ENCODE data around the gene CHMP3.
"Not testable (repeated sequence)": the region's sequence is repeated elsewhere in the genome, so short reads cannot be mapped to it uniquely, and the experiment has no call there.

Gene CHMP3

GRCh38 chr2:86556508-86556907, 6.7 kb downstream of the CHMP3 start:
- no peak for TF ChIP-seq CTCF (IDR thresholded peaks at IDR 0.05; ENCODE audit: low read depth, low read length)
- Histone ChIP-seq H3K27me3 (no peaks in the 10 kb centered on the region), H3K4me1 (no peaks in the 10 kb centered on the region), H3K4me3 (ENCODE audit: low read depth, low read length) (no peak overlapping the region), H3K9me3 (no peaks in the 10 kb centered on the region), H3K36me3 (no peaks in the 10 kb centered on the region)
- DNase-seq = no peak

GRCh38 chr2:86552889-86553288, 10.4 kb downstream of the CHMP3 start:
- Histone ChIP-seq H3K36me3 (no peaks in the 10 kb centered on the region), H3K27me3 (no peaks in the 10 kb centered on the region), H3K4me3 (ENCODE audit: low read depth, low read length) (no peak overlapping the region), H3K9me3 (no peaks in the 10 kb centered on the region), H3K4me1 (no peaks in the 10 kb centered on the region)
- no peak for DNase-seq
- no peak for TF ChIP-seq CTCF (IDR thresholded peaks at IDR 0.05; ENCODE audit: low read depth, low read length)

- H3K27me3 ChIP-seq; H3K4me3 ChIP-seq (ENCODE audit: low read depth, low read length); H3K9me3 ChIP-seq; DNase-seq; H3K4me1 ChIP-seq; H3K36me3 ChIP-seq: not testable (repeated sequence)
These were observed 13.1 kb downstream of the CHMP3 start for GRCh38 chr2:86549963-86550725.

GRCh38 chr2:86549440-86549839, 13.8 kb downstream of the CHMP3 start:
- not testable (repeated sequence) for H3K9me3 ChIP-seq; H3K27me3 ChIP-seq; H3K36me3 ChIP-seq; DNase-seq; H3K4me3 ChIP-seq (ENCODE audit: low read depth, low read length); H3K4me1 ChIP-seq

- not testable (repeated sequence) for H3K36me3 ChIP-seq; DNase-seq; H3K4me3 ChIP-seq (ENCODE audit: low read depth, low read length); H3K9me3 ChIP-seq; H3K4me1 ChIP-seq; H3K27me3 ChIP-seq
These were observed 14.3 kb downstream of the CHMP3 start for GRCh38 chr2:86548913-86549396.

- not testable (repeated sequence) for DNase-seq; H3K36me3 ChIP-seq; H3K27me3 ChIP-seq; H3K4me3 ChIP-seq (ENCODE audit: low read depth, low read length); H3K4me1 ChIP-seq; H3K9me3 ChIP-seq
These were observed 14.9 kb downstream of the CHMP3 start for GRCh38 chr2:86548165-86548912.

- not testable (repeated sequence) for H3K36me3 ChIP-seq
These were observed 17.8 kb downstream of the CHMP3 start for GRCh38 chr2:86545296-86545924.

GRCh38 chr2:86544278-86545099, 18.8 kb downstream of the CHMP3 start:
- not testable (repeated sequence) for H3K9me3 ChIP-seq; H3K36me3 ChIP-seq; DNase-seq; H3K4me1 ChIP-seq; H3K27me3 ChIP-seq; H3K4me3 ChIP-seq (ENCODE audit: low read depth, low read length)

More at GRCh38 chr2:86545296-86545924, 17.8 kb downstream of the CHMP3 start:
- not testable (repeated sequence) for DNase-seq; H3K27me3 ChIP-seq; H3K4me1 ChIP-seq; H3K4me3 ChIP-seq (ENCODE audit: low read depth, low read length); H3K9me3 ChIP-seq

Data from BE2C (cell line).